LNCAP (cell line): ENCODE data around the gene RYR1.

ENCODE experiments used
- CTCF ChIP-seq: fragments of 450-650 bp; IDR thresholded peaks from 2 replicates; pipeline ENCODE4 v1.5.1; 2017; ENCODE audit warnings: mild to moderate bottlenecking

RYR1 gene

GRCh38 chr19:38425222-38425809 is 8.2 kb upstream of the RYR1 start:
- no peak for TF ChIP-seq CTCF

DNA sequence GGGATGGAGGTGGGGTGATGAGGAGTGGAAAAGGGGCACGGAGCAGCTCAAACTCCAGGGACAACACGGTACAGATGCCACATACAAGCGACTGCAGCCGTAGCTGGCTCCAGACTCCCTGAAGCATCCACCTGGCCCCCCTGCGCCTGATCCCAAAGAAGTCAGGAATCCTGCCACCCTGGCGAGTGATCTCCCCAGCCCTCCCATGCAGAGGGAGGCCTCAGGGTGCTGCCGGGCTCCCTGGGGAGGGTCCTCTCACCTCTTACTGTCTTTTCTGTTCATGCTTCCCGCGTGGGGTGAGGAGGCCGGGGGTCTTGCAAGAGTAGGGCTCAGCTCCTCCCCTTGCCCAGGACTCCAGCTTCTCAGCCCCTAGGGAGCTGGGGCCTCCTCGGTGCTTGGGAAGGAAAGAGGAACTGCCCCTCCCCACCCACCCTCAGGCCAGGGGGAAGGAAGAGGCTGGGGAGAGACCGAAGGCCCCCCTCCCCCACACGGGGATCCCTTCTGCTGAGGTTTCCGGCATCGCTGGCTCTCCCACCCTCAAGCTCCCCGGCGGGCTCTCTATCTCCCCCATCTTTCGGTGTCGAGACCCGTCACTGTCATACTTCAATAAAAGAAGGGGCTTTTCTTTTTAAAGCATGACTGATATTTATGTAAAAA is 7.6 kb upstream of the RYR1 start, which contains the start of gene RASGRP4:
Gene RASGRP4, minus strand, starts transcription at position 410 of the 657 bp plus-strand sequence. Its CDS starts 128 bp downstream, at position 282.
- no peak for TF ChIP-seq CTCF

DNA sequence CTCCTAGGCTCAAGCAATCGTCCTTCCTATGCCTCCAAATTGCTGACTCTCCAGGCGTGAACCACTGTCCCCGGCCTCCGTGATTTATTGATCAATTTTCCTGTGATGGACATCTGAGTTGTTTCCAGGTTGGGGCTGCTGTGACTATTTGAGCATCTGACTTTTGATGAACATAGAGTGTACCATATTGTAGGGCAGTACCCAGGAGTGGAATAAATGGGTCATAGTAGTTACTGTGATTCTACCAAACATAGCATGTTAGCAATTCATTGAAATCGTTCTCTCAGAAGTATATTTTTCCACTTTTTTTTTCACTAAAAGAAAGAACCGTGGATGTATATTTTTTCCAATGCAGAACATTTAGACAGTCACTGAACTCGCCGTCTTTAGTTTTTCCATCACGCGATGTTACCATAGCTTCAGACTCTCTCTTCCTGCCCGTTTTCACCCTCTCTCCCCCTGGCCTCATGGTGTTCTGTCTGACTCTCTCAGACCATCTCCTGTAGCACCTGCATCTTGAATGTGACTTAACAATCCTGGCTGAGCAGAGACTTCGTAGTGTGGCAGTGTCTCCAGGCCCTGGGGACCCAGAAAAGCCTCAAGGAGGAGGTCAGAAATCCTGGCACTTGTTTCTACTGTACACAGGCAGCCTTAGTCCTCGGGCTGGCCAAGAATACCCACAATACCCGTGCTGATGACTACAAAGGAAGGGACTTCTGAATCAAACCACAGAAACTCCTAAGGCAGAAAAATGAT is 4.3 kb upstream of the RYR1 start:
- no peak for TF ChIP-seq CTCF

GRCh38 chr19:38429811-38430156 is 3.7 kb upstream of the RYR1 start:
- no peak for TF ChIP-seq CTCF

GRCh38 chr19:38430931-38431330 is 2.6 kb upstream of the RYR1 start:
- TF ChIP-seq CTCF, result no peak

- TF ChIP-seq CTCF, result no peak
Observed at GRCh38 chr19:38434549-38435051, 1.1 kb downstream of the RYR1 start.

DNA sequence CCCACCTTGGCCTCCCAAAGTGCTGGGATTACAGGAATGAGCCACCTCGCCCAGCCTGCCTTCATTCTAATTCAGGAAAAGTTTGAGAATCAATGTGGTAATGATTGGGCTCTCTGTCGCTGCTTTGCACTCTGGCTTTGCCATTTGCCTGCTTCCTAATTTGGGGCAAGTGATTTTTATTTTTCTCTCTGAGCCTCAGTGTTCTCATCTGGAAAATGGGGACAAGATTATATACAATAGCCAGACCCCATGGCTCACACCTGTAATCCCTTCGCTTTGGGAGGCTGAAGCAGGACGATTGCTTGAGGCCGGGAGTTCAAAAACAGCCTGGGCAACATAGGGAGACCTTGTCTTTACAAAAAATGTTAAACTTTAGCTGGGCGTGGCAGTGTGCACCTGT is 3.8 kb downstream of the RYR1 start:
- no peak for TF ChIP-seq CTCF
